Lower lobe of right lung (tissue), 2 donors: ENCODE data around the gene AKIRIN2. TPM values are rescaled to one million over a fixed set of nuclear protein-coding genes. Genes with fewer than 3 reads are reported as not detected.
A peak's percentile ranks its signal among the peaks of the same experiment; 100 is the strongest.
"Not testable (repeated sequence)": the region's sequence is repeated elsewhere in the genome, so short reads cannot be mapped to it uniquely, and the experiment has no call there.

Experiments used
- ATAC-seq, 2 donors: fragments of 200-7000 bp; cut with Tn5 transposase; one replicate each; pipeline ENCODE4 v1.9.1; 2020 to 2022; ENCODE audit warnings: mild to moderate bottlenecking in 2 of 2, moderate library complexity in 2 of 2
- DNase-seq: peaks from one replicate; pipeline ENCODE4 v3.0.0-alpha.2; 2020
- H3K27ac ChIP-seq: fragments of 200-600 bp; one replicate; pipeline ENCODE4 v1.8.0; 2022
- H3K27me3 ChIP-seq: fragments of 200-600 bp; one replicate; pipeline ENCODE4 v1.8.0; 2022; ENCODE audit warnings: low read depth
- H3K36me3 ChIP-seq: fragments of 200-600 bp; one replicate; pipeline ENCODE4 v1.8.0; 2022; ENCODE audit warnings: mild to moderate bottlenecking
- H3K4me1 ChIP-seq: fragments of 200-600 bp; one replicate; pipeline ENCODE4 v1.8.0; 2022
- H3K4me3 ChIP-seq: fragments of 200-600 bp; one replicate; pipeline ENCODE4 v1.8.0; 2022; ENCODE audit warnings: mild to moderate bottlenecking
- H3K9me3 ChIP-seq: fragments of 200-600 bp; one replicate; pipeline ENCODE4 v1.8.0; 2022
- CTCF ChIP-seq: fragments of 200-600 bp; IDR thresholded peaks from one replicate; pipeline ENCODE4 v1.8.0; 2022; ENCODE audit warnings: antibody characterized with exemption, mild to moderate bottlenecking
- intact Hi-C: fragments of 100-400 bp; cut with DNase I; formaldehyde crosslinking; loops from one replicate; pipeline ENCODE4 v1.11.0; 2022
- total RNA-seq: library from RNA; stranded (reverse); fragmentation: NEBNext Ultra II Directional; extraction: Animal tissue kit (Norgen Biotek cat#: 25700); gene quantifications from one replicate; pipeline ENCODE4 v1.2.1, GENCODE V29; 2021
- donor health status: DM: no; HTN: yes; CAD: no; lungs with severe emphysema.

The AKIRIN2 gene
- total RNA-seq, 1 donor from 2014 or later: 67.6 TPM

- Histone ChIP-seq H3K36me3 (no peaks in the 10 kb centered on the region), H3K27ac (no peak overlapping the region), H3K27me3 (no peaks in the 10 kb centered on the region), H3K4me3 (no peak overlapping the region), H3K4me1 (peaks cover 35% of the 10 kb centered on the region), H3K9me3 (no peaks in the 10 kb centered on the region)
- DNase-seq: no peak
- no peak for ATAC-seq
- no peak for TF ChIP-seq CTCF
- intact Hi-C loops: no loop called here
These were observed 20.6 kb upstream of the AKIRIN2 start for GRCh38 chr6:87722540-87723169.

GRCh38 chr6:87721311-87721710, 19.3 kb upstream of the AKIRIN2 start:
- TF ChIP-seq CTCF: no peak
- H3K9me3 ChIP-seq: no peaks in the 10 kb centered on the region
- ATAC-seq (no peak), DNase-seq (no peak)
- H3K27ac ChIP-seq: no peak overlapping the region
- no peak overlapping the region for H3K4me3 ChIP-seq
- peaks cover 41% of the 10 kb centered on the region for H3K4me1 ChIP-seq
- H3K27me3 ChIP-seq: no peaks in the 10 kb centered on the region
- intact Hi-C loops: no loop called here
- H3K36me3 ChIP-seq: no peaks in the 10 kb centered on the region

- Histone ChIP-seq H3K27me3 (no peaks in the 10 kb centered on the region), H3K36me3 (no peaks in the 10 kb centered on the region), H3K27ac (peak overlapping the region; percentile 66), H3K9me3 (no peaks in the 10 kb centered on the region), H3K4me1 (peaks cover 29% of the 10 kb centered on the region), H3K4me3 (no peak overlapping the region)
- DNase-seq: no peak
- TF ChIP-seq CTCF: no peak
- intact Hi-C loops: no loop called here
- ATAC-seq: peak; percentile 86 to 89
These were observed 16.8 kb upstream of the AKIRIN2 start for GRCh38 chr6:87718662-87719433.

GRCh38 chr6:87716928-87717614, 15.0 kb upstream of the AKIRIN2 start:
- no peak for ATAC-seq
- H3K4me3 ChIP-seq: no peak overlapping the region
- peak overlapping the region; percentile 27 for H3K27ac ChIP-seq
- peaks cover 20% of the 10 kb centered on the region for H3K4me1 ChIP-seq
- no peak for DNase-seq
- H3K36me3 ChIP-seq: no peaks in the 10 kb centered on the region
- H3K9me3 ChIP-seq: no peaks in the 10 kb centered on the region
- intact Hi-C loops: no loop called here
- no peak for TF ChIP-seq CTCF
- H3K27me3 ChIP-seq: no peaks in the 10 kb centered on the region

- no peak for TF ChIP-seq CTCF
- H3K4me1 ChIP-seq: peaks cover 16% of the 10 kb centered on the region
- no peak overlapping the region for H3K4me3 ChIP-seq
- no peaks in the 10 kb centered on the region for H3K36me3 ChIP-seq
- H3K9me3 ChIP-seq: no peaks in the 10 kb centered on the region
- no peak for DNase-seq
- no peak overlapping the region for H3K27ac ChIP-seq
- peak; percentile 47 to 59 for ATAC-seq
- no peaks in the 10 kb centered on the region for H3K27me3 ChIP-seq
- intact Hi-C loops: no loop called here
These were observed 12.2 kb upstream of the AKIRIN2 start for GRCh38 chr6:87714093-87714842.

GRCh38 chr6:87712713-87713112, 10.7 kb upstream of the AKIRIN2 start:
- H3K4me3 ChIP-seq: not testable (repeated sequence)

More at GRCh38 chr6:87712713-87713112, 10.7 kb upstream of the AKIRIN2 start:
- H3K27ac ChIP-seq, H3K4me1 ChIP-seq, DNase-seq, H3K36me3 ChIP-seq, ATAC-seq, H3K9me3 ChIP-seq, intact Hi-C loops, H3K27me3 ChIP-seq: not testable (repeated sequence)
